Measurements from ENCODE around the gene ATP8A2.

ATP8A2 gene

GRCh38 chr13:25384758-25385410 lies 13.1 kb downstream of the ATP8A2 start:
- no peak for DNase-seq

DNA sequence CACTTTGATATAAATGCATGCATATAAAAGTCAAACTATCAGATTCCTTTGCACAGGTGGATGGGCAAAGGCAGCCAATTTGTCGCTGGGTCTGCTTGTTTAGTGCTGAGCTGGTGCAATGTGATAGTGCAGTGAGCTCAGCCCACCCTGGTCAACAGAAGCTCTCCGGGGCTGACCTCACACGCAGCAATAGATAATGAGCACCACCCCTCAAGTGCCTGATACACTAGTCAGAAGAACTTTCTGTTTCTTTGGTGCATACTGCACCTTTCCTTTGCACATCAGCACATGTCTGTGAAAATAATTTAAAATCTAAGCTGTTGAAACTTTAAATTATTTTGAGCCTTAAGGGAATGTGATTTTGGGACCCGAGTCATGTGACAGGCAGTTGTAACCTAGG lies 20.2 kb downstream of the ATP8A2 start:
- DNase-seq: no peak

- DNase-seq: no peak
Observed at GRCh38 chr13:25394402-25395060, 22.8 kb downstream of the ATP8A2 start.

DNA sequence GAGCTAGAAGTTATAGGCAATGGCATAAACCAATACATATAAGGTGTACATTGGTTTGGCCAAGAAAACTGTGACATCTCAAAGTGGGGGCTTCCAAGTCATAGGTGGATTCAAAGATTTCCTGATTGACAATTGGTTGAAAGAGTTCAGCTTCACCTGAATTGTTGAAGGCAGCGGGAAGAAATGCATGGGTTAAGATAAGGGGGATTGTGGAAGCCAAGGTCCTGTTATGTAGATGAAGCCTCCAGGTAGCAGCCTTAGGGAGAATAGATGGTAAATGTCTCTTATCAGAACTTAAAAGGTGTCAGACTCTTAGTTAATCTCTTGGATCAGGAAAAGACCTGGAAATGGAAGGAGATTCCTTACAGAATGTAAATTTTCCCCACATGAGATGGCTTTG lies 26.0 kb downstream of the ATP8A2 start:
- no peak for DNase-seq

DNA sequence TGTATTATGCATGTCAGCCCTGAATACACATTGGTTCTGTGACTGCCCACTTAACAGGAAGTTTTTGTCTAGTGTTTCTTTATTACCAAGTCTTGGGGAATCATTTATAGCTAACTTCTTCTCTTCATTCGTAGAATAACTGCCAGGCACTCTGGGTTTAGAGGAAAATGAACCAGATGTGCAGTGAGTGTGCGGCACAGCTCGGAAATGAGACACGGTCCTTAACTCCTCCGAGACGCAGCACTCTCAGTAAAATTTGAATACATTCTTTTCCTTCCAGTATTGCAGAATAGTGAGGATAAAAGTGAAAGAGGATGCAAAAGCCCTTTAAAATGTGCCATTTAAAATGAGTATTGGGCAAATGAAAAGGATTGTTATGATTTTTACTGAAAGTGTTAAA lies 29.2 kb downstream of the ATP8A2 start:
- DNase-seq: no peak

GRCh38 chr13:25401958-25402357 lies 30.2 kb downstream of the ATP8A2 start:
- no peak for DNase-seq

GRCh38 chr13:25406377-25406776 lies 34.6 kb downstream of the ATP8A2 start:
- no peak for DNase-seq

GRCh38 chr13:25409938-25410337 lies 38.2 kb downstream of the ATP8A2 start:
- DNase-seq: no peak

DNA sequence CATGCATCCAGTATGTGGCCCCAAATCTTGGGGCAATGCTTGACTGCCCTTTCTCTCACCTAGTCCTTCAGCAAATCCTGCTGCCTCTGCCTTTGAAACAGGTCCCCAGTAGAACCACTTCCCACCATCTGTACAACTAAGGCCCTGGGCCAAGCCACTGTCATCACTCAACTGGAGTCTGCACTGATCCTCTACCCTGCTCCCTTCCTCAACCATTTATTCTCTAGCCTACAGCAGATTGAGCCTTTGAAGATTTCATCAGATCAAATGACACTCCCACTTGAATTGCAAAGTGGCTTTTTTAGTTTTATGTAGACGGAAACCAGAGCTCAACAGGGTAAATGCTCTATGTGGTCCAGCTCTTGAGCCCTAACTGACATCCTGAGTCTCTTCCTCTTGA lies 43.5 kb downstream of the ATP8A2 start:
- DNase-seq: no peak

- DNase-seq: no peak
Observed at GRCh38 chr13:25417535-25417934, 45.8 kb downstream of the ATP8A2 start.

GRCh38 chr13:25420161-25420560 lies 48.4 kb downstream of the ATP8A2 start:
- no peak for DNase-seq

GRCh38 chr13:25421612-25422011 lies 49.8 kb downstream of the ATP8A2 start:
- DNase-seq: no peak

DNA sequence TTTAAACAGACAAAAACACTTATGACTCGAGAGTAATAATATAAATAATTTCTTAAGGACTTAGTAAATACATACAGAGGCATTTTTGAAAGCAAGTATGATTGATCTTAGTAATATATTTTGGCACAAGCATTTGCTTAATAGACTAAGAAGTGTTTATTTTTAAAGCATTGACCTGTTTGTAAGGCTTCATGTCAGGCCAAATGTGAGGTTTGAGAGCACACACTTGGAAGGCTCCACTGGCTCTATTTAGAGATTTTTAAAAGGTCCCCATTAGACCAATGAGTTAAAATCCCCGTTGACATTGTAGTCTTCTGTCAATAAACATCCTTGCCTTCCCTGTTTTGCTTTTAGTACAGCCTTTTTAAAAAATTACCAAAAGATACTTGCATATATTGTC lies 50.4 kb downstream of the ATP8A2 start:
- DNase-seq: no peak

GRCh38 chr13:25423831-25424230 lies 52.1 kb downstream of the ATP8A2 start:
- no peak for DNase-seq

DNA sequence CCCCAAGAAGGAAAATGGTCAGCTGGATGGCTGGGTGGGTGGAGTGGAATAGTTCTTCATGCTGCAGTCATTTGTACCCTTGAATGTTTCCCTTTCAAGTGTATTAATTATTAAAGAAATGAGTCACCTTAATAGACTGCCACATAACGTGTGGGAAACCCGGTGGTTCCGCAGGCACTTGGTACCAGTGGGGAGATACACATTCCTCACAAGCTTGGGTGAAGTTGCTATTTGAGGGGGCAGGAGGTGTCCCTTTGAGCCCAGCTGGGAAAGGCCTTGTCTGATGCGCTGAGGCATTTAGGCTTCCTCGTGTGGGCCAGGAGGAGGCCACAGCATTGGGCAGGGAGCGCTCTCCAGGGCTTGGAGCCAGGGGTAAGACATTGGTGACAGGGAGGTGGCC lies 57.7 kb downstream of the ATP8A2 start:
- no peak for DNase-seq

GRCh38 chr13:25432691-25433090 lies 60.9 kb downstream of the ATP8A2 start:
- no peak for DNase-seq

GRCh38 chr13:25440061-25440460 lies 68.3 kb downstream of the ATP8A2 start:
- DNase-seq: no peak

GRCh38 chr13:25446261-25446660 lies 74.5 kb downstream of the ATP8A2 start:
- DNase-seq: no peak

GRCh38 chr13:25447396-25447795 lies 75.6 kb downstream of the ATP8A2 start:
- no peak for DNase-seq

- DNase-seq: no peak
Observed at GRCh38 chr13:25453850-25454365, 82.1 kb downstream of the ATP8A2 start.

GRCh38 chr13:25455146-25455545 lies 83.4 kb downstream of the ATP8A2 start:
- no peak for DNase-seq

DNA sequence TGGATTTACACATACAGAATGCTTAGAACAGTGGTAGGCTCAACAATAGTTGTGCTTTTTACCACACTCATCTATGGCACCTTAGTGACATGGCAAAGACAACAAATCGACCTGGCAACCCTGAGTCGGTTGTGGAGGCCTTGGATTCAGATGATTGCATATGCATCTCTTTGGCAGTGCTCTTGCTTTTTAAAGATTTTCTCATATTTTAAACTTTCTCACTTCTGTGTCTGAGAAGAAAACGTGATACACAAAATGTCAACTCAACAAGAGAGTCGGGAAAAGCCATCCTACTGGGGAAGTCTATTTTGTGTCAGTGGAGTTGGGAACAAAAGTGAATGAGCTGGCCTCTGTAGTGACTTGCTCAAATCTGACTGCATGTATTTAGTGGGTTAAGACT lies 85.8 kb downstream of the ATP8A2 start:
- DNase-seq: no peak

DNA sequence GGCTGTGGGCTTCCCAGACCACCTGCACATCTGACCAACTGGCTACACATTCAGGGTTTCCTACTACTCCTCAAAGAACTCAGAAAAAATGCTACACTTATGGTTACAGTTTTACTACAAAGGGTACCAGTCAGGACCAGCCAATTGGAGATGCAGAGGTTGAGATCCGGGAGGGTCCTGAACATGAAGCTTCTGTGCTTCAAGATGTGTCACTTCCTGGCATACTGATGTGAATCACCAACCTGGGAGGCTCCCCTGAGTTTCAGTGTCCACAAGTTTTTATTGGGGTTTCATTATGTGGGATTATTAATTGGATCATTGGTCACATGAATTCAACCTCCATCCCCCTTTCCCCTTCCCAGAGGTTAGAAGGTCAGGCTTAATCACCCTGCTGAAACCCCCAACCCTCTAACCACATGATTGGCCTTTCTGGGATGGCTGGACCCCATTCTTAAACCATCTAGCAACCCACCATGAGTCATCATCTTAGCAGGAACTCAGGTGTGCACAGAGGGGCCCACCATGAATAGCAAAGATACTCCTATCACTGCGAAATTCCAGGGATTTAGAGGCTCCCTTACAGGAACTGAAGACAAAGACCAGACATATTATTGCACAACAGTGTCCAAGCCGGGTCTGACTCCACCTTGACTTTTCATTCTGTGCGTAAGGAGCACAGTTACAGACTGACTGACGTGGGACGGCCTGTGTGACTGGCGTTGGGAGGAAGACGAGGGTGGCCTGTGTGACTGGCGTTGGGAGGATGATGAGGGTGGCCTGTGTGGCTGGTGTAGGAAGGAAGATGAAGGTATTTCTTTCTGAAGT lies 90.7 kb downstream of the ATP8A2 start:
- no peak for DNase-seq

DNA sequence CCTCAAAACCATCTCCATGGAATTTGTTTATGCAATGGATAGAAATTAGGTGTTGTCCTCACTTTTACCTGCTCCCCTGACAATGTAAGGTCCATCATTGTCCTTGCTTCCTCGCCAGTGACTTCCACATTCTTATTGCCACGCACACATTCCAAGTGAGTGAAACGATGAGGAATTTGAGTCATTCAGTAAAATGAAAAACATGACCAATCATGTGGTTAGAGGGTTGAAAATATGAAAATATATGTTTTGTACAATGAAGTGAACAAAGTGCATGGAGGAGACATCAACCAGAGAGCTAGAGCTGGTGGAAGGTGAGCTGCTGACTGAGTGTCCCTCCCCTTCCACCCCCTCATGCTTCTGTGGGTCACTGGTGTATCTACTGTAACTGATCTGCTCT lies 91.7 kb downstream of the ATP8A2 start:
- DNase-seq: peak; percentile 21

Data from fibroblast of skin of right quadriceps (primary cell).